Measurements from ENCODE around the gene CAMTA1.

CAMTA1 gene

GRCh38 chr1:7047866-7048265 is 262.6 kb downstream of the CAMTA1 start:
- no peak for DNase-seq (ENCODE audit: low read depth, low spot score)
- H3K27ac ChIP-seq: no peak overlapping the region

- no peak overlapping the region for H3K27ac ChIP-seq
- no peak for DNase-seq (ENCODE audit: low read depth, low spot score)
Measured at GRCh38 chr1:7048395-7048794, 263.1 kb downstream of the CAMTA1 start.

GRCh38 chr1:7049913-7050625 is 264.8 kb downstream of the CAMTA1 start:
- H3K27ac ChIP-seq: no peak overlapping the region
- DNase-seq (ENCODE audit: low read depth, low spot score): no peak

- no peak overlapping the region for H3K27ac ChIP-seq
- no peak for DNase-seq (ENCODE audit: low read depth, low spot score)
Measured at GRCh38 chr1:7050751-7051665, 265.8 kb downstream of the CAMTA1 start.

- no peak overlapping the region for H3K27ac ChIP-seq
- DNase-seq (ENCODE audit: low read depth, low spot score): no peak
Measured at GRCh38 chr1:7052701-7053100, 267.4 kb downstream of the CAMTA1 start.

- no peak for DNase-seq (ENCODE audit: low read depth, low spot score)
- no peak overlapping the region for H3K27ac ChIP-seq
Measured at GRCh38 chr1:7060745-7061144, 275.5 kb downstream of the CAMTA1 start.

GRCh38 chr1:7062346-7063061 is 277.2 kb downstream of the CAMTA1 start:
- no peak overlapping the region for H3K27ac ChIP-seq
- DNase-seq (ENCODE audit: low read depth, low spot score): no peak

- DNase-seq (ENCODE audit: low read depth, low spot score): no peak
- H3K27ac ChIP-seq: no peak overlapping the region
Measured at GRCh38 chr1:7063981-7064380, 278.7 kb downstream of the CAMTA1 start.

GRCh38 chr1:7068552-7068951 is 283.3 kb downstream of the CAMTA1 start:
- H3K27ac ChIP-seq: no peak overlapping the region
- DNase-seq (ENCODE audit: low read depth, low spot score): no peak

- no peak overlapping the region for H3K27ac ChIP-seq
- no peak for DNase-seq (ENCODE audit: low read depth, low spot score)
Measured at GRCh38 chr1:7069931-7070330, 284.7 kb downstream of the CAMTA1 start.

GRCh38 chr1:7070389-7071029 is 285.3 kb downstream of the CAMTA1 start:
- no peak overlapping the region for H3K27ac ChIP-seq
- no peak for DNase-seq (ENCODE audit: low read depth, low spot score)

GRCh38 chr1:7076117-7076516 is 290.9 kb downstream of the CAMTA1 start:
- H3K27ac ChIP-seq: no peak overlapping the region
- no peak for DNase-seq (ENCODE audit: low read depth, low spot score)

GRCh38 chr1:7076572-7076971 is 291.3 kb downstream of the CAMTA1 start:
- DNase-seq (ENCODE audit: low read depth, low spot score): no peak
- no peak overlapping the region for H3K27ac ChIP-seq

GRCh38 chr1:7077136-7077535 is 291.9 kb downstream of the CAMTA1 start:
- DNase-seq (ENCODE audit: low read depth, low spot score): no peak
- no peak overlapping the region for H3K27ac ChIP-seq

GRCh38 chr1:7077970-7078369 is 292.7 kb downstream of the CAMTA1 start:
- H3K27ac ChIP-seq: no peak overlapping the region
- DNase-seq (ENCODE audit: low read depth, low spot score): no peak

- no peak overlapping the region for H3K27ac ChIP-seq
- DNase-seq (ENCODE audit: low read depth, low spot score): no peak
Measured at GRCh38 chr1:7079637-7080036, 294.4 kb downstream of the CAMTA1 start.

GRCh38 chr1:7084232-7084894 is 299.1 kb downstream of the CAMTA1 start:
- no peak overlapping the region for H3K27ac ChIP-seq
- no peak for DNase-seq (ENCODE audit: low read depth, low spot score)

- no peak overlapping the region for H3K27ac ChIP-seq
- DNase-seq (ENCODE audit: low read depth, low spot score): no peak
Measured at GRCh38 chr1:7085521-7085920, 300.3 kb downstream of the CAMTA1 start.

- DNase-seq (ENCODE audit: low read depth, low spot score): no peak
- no peak overlapping the region for H3K27ac ChIP-seq
Measured at GRCh38 chr1:7086106-7086505, 300.9 kb downstream of the CAMTA1 start.

GRCh38 chr1:7087888-7088287 is 302.6 kb downstream of the CAMTA1 start:
- no peak overlapping the region for H3K27ac ChIP-seq
- DNase-seq (ENCODE audit: low read depth, low spot score): no peak
